Suprapubic skin (tissue), 4 donors: Measurements from ENCODE around the gene PDS5B.

Experiments
- CTCF ChIP-seq, 2 donors: fragments of 200-600 bp in 1 of 2; fragments of 450-650 bp in 1 of 2; sonication (generic) in 1 of 2; IDR thresholded peaks; one replicate each; pipeline ENCODE4 v1.5.1; 2016 to 2019; ENCODE audit warnings: antibody characterized with exemption in 2 of 2, mild to moderate bottlenecking in 1 of 2, moderate library complexity in 1 of 2
- EP300 ChIP-seq: sonication (generic); formaldehyde crosslinking; IDR thresholded peaks from one replicate; pipeline ENCODE4 v1.6.1; 2017; ENCODE audit warnings: antibody characterized with exemption
- POLR2A ChIP-seq, 2 donors: fragments of 450-650 bp; IDR thresholded peaks; one replicate each; pipeline ENCODE4 v1.6.1; 2017; ENCODE audit warnings: antibody characterized with exemption in 2 of 2, mild to moderate bottlenecking in 2 of 2, moderate library complexity in 2 of 2
- POLR2AphosphoS5 ChIP-seq, 3 donors: sonication (generic); formaldehyde crosslinking; IDR thresholded peaks; one replicate each; pipeline ENCODE4 v1.6.1; 2017; ENCODE audit warnings: antibody characterized with exemption in 3 of 3

- TF ChIP-seq CTCF (IDR thresholded peaks at IDR 0.05): no peak
- TF ChIP-seq POLR2A (IDR thresholded peaks at IDR 0.05): no peak
- no peak for TF ChIP-seq POLR2AphosphoS5 (IDR thresholded peaks at IDR 0.05)
- TF ChIP-seq EP300: no peak
Measured at GRCh38 chr13:32642316-32642715, 56.1 kb downstream of the PDS5B start.
